Kidney tubule cell (primary cell): Measurements from ENCODE around the gene NDUFS7.

ENCODE experiments used
- DNase-seq: peaks from one replicate; pipeline ENCODE4 v3.0.0-alpha.2; 2018; ENCODE audit warnings: low spot score

The NDUFS7 gene

GRCh38 chr19:1365319-1366269, 18.1 kb upstream of the NDUFS7 start:
- DNase-seq, result no peak

GRCh38 chr19:1366296-1366695, 17.4 kb upstream of the NDUFS7 start:
- DNase-seq, result no peak

GRCh38 chr19:1366899-1367870, 16.5 kb upstream of the NDUFS7 start:
- no peak for DNase-seq

- no peak for DNase-seq
Observed at GRCh38 chr19:1369214-1369805, 14.4 kb upstream of the NDUFS7 start.

GRCh38 chr19:1370579-1371361, 12.9 kb upstream of the NDUFS7 start:
- DNase-seq, result peak; percentile 76

GRCh38 chr19:1373042-1373533, 10.6 kb upstream of the NDUFS7 start:
- DNase-seq, result no peak

- peak; percentile 37 for DNase-seq
Observed at GRCh38 chr19:1373534-1374249, 10.0 kb upstream of the NDUFS7 start.

- DNase-seq, result no peak
Observed at GRCh38 chr19:1374250-1374577, 9.5 kb upstream of the NDUFS7 start.

GRCh38 chr19:1376415-1376805, 7.3 kb upstream of the NDUFS7 start:
- DNase-seq, result no peak

GRCh38 chr19:1377176-1377964, 6.3 kb upstream of the NDUFS7 start:
- no peak for DNase-seq

- no peak for DNase-seq
Observed at GRCh38 chr19:1377965-1378785, 5.5 kb upstream of the NDUFS7 start.

- no peak for DNase-seq
Observed at GRCh38 chr19:1379126-1379905, 4.4 kb upstream of the NDUFS7 start.

GRCh38 chr19:1379961-1380489, 3.7 kb upstream of the NDUFS7 start:
- no peak for DNase-seq

- DNase-seq, result no peak
Observed at GRCh38 chr19:1382250-1382649, 1.5 kb upstream of the NDUFS7 start.

GRCh38 chr19:1383017-1383311, 743 bp upstream of the NDUFS7 start:
- no peak for DNase-seq

- DNase-seq, result no peak
Observed at GRCh38 chr19:1384085-1384462, 367 bp downstream of the NDUFS7 start.

- no peak for DNase-seq
Observed at GRCh38 chr19:1384478-1385110, 887 bp downstream of the NDUFS7 start.

- no peak for DNase-seq
Observed at GRCh38 chr19:1385816-1386215, 2.1 kb downstream of the NDUFS7 start.
